HG02763 (cell line): ENCODE results near the gene GALNT2.
A peak's percentile ranks its signal among the peaks of the same experiment; 100 is the strongest.

Source experiments
- ATAC-seq: cut with Tn5 transposase; IDR thresholded peaks from one replicate; pipeline ENCODE4 v1.9.1; 2021; ENCODE audit warnings: mild to moderate bottlenecking, moderate library complexity; ENCODE audit not compliant: unreplicated experiment

GALNT2 gene

GRCh38 chr1:230050973-230051735 is 15.9 kb upstream of the GALNT2 start:
- ATAC-seq, result no peak

GRCh38 chr1:230052018-230052417 is 15.0 kb upstream of the GALNT2 start:
- ATAC-seq, result no peak

- no peak for ATAC-seq
Measured at GRCh38 chr1:230052665-230053064, 14.4 kb upstream of the GALNT2 start.

- no peak for ATAC-seq
Measured at GRCh38 chr1:230054092-230054749, 12.8 kb upstream of the GALNT2 start.

- ATAC-seq, result no peak
Measured at GRCh38 chr1:230056098-230056497, 10.9 kb upstream of the GALNT2 start.

- ATAC-seq, result no peak
Measured at GRCh38 chr1:230057100-230057499, 9.9 kb upstream of the GALNT2 start.

GRCh38 chr1:230057681-230058565 is 9.1 kb upstream of the GALNT2 start:
- ATAC-seq, result no peak

GRCh38 chr1:230058626-230059025 is 8.4 kb upstream of the GALNT2 start:
- no peak for ATAC-seq

GRCh38 chr1:230061801-230062200 is 5.2 kb upstream of the GALNT2 start:
- no peak for ATAC-seq

- ATAC-seq, result no peak
Measured at GRCh38 chr1:230062521-230062920, 4.5 kb upstream of the GALNT2 start.

- no peak for ATAC-seq
Measured at GRCh38 chr1:230064283-230064682, 2.8 kb upstream of the GALNT2 start.

- no peak for ATAC-seq
Measured at GRCh38 chr1:230065161-230065560, 1.9 kb upstream of the GALNT2 start.

GRCh38 chr1:230065571-230065970 is 1.5 kb upstream of the GALNT2 start:
- no peak for ATAC-seq

- no peak for ATAC-seq
Measured at GRCh38 chr1:230066031-230066430, 1.0 kb upstream of the GALNT2 start.

- ATAC-seq, result peak; percentile 22
Measured at GRCh38 chr1:230067419-230067870, 407 bp downstream of the GALNT2 start.

GRCh38 chr1:230067871-230068620 is 1.0 kb downstream of the GALNT2 start:
- ATAC-seq, result no peak

- ATAC-seq, result no peak
Measured at GRCh38 chr1:230068621-230068873, 1.5 kb downstream of the GALNT2 start.

- ATAC-seq, result no peak
Measured at GRCh38 chr1:230068952-230069684, 2.1 kb downstream of the GALNT2 start.

GRCh38 chr1:230069796-230070195 is 2.8 kb downstream of the GALNT2 start:
- ATAC-seq, result no peak
